H1 (cell line): ENCODE measurements around the gene SEMA3E. TPM values are rescaled to one million over a fixed set of nuclear protein-coding genes. Genes with fewer than 3 reads are reported as not detected.

ENCODE experiments used
- ASH2L ChIP-seq: fragments of 200-600, 300-600 bp; sonication (generic); IDR thresholded peaks from one replicate; pipeline ENCODE4 v1.7.1; 2017; ENCODE audit warnings: low read length
- BCL11A ChIP-seq, 2 experiments: IDR thresholded peaks; one replicate each; pipeline ENCODE4 v1.6.1; 2011; ENCODE audit warnings: low read depth in 2 of 2, low read length in 2 of 2, mild to moderate bottlenecking in 2 of 2
- JUND ChIP-seq: IDR thresholded peaks from 2 replicates; pipeline ENCODE4 v1.6.1; 2011; ENCODE audit warnings: mild to moderate bottlenecking, improper control_type of control experiment, low read length
- polyA plus RNA-seq, 7 experiments: library from polyadenylated mRNA; depleted of rRNA in 3 of 7; stranded (reverse) in 5 of 7; unstranded in 2 of 7; fragments of >200 nt in 5 of 7; fragments of 200-250 nt in 2 of 7; gene quantifications; 1 replicate in 5 of 7; 2 replicates in 1 of 7; 4 replicates in 1 of 7; pipeline versions ENCODE4 v1.2.1 to v1.2.3, GENCODE V29; 2011 to 2013; ENCODE audit warnings: missing spikeins in 2 of 7, mixed read lengths in 2 of 7
- total RNA-seq: library from RNA; stranded (reverse); fragmentation: NEBNext Ultra II Directional; extraction: Animal tissue kit (Norgen Biotek cat#: 25700); gene quantifications from 2 replicates; pipeline ENCODE4 v1.2.1, GENCODE V29; 2021

SEMA3E gene
- total and polyA plus RNA-seq, 2 of the 8 experiments (the other 6 are each of a cell fraction or from before 2014, with no cell fraction given): 0.93 to 0.94 TPM

DNA sequence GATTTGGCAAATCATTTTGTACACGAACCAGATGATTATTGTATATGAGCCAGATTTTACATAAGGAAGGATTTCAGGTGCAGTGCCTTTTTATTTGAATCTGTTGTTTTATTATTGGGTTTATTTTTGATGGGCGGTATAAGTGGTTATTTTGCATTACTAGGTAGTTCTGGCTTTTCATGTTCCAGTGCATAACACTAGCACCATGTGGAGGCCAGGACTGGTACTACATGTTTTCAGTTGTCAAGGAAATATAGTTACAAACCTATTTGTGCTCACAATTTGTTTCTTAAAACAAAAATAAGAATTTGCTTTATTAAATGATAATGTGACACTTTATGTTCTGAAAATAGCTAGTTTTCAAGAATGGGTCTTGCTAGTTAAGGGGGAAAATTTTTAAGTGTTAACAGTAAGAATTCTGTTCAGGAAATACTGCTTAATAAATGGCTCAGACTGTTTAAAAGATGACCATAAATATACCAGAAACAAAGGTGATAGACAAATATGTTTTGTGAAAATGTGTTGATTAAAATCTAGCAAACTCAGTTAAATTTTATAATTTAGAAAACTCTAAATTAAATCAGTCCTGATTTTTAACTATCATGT, 7.1 kb upstream of the SEMA3E start (continued):
- TF ChIP-seq ASH2L (no peak), JUND (no peak), BCL11A (IDR thresholded peaks at IDR 0.05; ENCODE audit: low read depth in 2 of 2, low read length in 2 of 2) (no peak)
